ENCODE results near the gene EPN1. TPM values are rescaled to one million over a fixed set of nuclear protein-coding genes. Genes with fewer than 3 reads are reported as not detected.
"Not testable (repeated sequence)": the region's sequence is repeated elsewhere in the genome, so short reads cannot be mapped to it uniquely, and the experiment has no call there.

Gene EPN1
- total RNA-seq, 1 donor from 2014 or later, result 65.2 TPM

DNA sequence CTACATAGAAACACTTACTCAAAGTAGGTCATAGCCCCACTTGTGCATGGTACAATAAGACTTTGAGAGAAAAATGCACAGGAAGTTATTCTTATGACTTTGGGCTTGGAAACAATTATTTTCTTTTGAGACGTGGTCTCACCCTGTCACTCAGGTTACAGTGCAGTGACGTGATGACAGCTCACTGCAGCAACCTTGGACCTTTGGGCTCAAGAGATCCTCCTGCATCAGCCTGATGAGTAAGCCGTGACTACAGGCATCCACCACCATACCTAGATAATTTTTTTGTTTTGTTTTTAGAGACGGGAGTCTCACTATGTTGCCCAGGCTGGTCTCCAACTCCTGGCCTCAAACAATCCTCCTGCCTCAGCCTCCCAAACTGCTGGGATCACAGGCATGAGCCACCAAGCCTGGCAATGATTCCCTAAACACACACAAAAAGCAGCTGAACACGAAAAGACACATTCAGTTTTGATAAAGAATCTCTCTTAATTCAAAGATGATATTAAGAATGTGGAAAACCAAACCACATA is 45.3 kb downstream of the EPN1 start:
- CTCF ChIA-PET, result no interaction called here
- Mint-ChIP-seq H3K4me1 (no peaks in the 10 kb centered on the region), H3K27me3 (peaks cover 34% of the 10 kb centered on the region), H3K27ac (no peak overlapping the region), H3K36me3 (ENCODE audit: low read depth) (no peaks in the 10 kb centered on the region), H3K9me3 (peaks cover 18% of the 10 kb centered on the region), H3K4me3 (no peak overlapping the region)
- intact Hi-C loops (cut with micrococcal nuclease), result no loop called here
- DNase-seq (no peak), ATAC-seq (ENCODE audit: low read depth) (no peak)
- TF ChIP-seq, protein P1, sequence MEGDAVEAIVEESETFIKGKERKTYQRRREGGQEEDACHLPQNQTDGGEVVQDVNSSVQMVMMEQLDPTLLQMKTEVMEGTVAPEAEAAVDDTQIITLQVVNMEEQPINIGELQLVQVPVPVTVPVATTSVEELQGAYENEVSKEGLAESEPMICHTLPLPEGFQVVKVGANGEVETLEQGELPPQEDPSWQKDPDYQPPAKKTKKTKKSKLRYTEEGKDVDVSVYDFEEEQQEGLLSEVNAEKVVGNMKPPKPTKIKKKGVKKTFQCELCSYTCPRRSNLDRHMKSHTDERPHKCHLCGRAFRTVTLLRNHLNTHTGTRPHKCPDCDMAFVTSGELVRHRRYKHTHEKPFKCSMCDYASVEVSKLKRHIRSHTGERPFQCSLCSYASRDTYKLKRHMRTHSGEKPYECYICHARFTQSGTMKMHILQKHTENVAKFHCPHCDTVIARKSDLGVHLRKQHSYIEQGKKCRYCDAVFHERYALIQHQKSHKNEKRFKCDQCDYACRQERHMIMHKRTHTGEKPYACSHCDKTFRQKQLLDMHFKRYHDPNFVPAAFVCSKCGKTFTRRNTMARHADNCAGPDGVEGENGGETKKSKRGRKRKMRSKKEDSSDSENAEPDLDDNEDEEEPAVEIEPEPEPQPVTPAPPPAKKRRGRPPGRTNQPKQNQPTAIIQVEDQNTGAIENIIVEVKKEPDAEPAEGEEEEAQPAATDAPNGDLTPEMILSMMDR (IDR thresholded peaks at IDR 0.05), result no peak
- POLR2A ChIA-PET, result no interaction called here

DNA sequence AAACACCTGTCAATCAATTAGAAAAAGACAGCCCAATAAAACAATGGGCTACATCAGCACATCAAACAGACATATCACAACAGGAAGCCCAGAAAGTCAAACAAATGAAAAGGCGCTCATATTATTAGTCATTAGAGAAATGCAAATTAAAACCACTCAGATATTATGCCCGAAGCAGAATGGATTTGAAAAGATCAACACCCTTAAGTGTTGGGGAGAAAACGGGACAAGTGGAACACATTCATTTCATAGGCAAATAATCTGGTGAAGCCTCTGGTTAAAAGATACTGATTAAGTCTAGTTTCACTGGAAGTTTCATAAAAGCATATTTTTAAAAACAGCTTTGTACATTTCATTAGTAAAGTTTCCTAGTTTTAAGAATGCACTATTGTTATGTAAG is 45.8 kb downstream of the EPN1 start:
- no peak overlapping the region for H3K27ac Mint-ChIP-seq
- peaks cover 18% of the 10 kb centered on the region for H3K9me3 Mint-ChIP-seq
- ATAC-seq (ENCODE audit: low read depth) (no peak), DNase-seq (no peak)
- H3K4me3 Mint-ChIP-seq, result no peak overlapping the region
- H3K4me1 Mint-ChIP-seq, result no peaks in the 10 kb centered on the region
- no peaks in the 10 kb centered on the region for H3K36me3 Mint-ChIP-seq (ENCODE audit: low read depth)
- peaks cover 36% of the 10 kb centered on the region for H3K27me3 Mint-ChIP-seq
- ChIA-PET CTCF (no interaction called here), POLR2A (no interaction called here)
- TF ChIP-seq, protein P1 (IDR thresholded peaks at IDR 0.05), result no peak
- intact Hi-C loops (cut with micrococcal nuclease), result no loop called here

DNA sequence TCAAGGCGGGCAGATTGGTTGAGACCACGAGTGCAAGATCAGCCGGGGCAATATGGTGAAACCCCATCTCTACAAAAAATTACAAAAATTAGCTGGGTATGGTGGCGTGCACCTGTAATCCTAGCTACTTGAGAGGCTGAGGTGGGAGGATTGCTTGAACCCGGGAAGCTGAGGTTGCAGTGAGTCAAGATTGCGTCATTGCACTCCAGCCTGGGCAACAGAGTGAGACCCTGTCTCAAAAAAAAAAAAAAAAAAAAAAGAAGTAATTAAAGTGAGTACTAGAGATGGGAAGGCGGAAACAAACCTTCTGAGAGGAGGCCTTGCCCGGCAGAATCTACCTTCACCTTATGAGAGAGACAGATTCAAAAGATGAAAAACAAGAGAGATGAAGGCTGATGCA is 48.5 kb downstream of the EPN1 start:
- Mint-ChIP-seq H3K9me3 (peaks cover 18% of the 10 kb centered on the region), H3K36me3 (ENCODE audit: low read depth) (no peaks in the 10 kb centered on the region), H3K27me3 (peaks cover 28% of the 10 kb centered on the region), H3K27ac (no peak overlapping the region), H3K4me1 (no peaks in the 10 kb centered on the region), H3K4me3 (no peak overlapping the region)
- POLR2A ChIA-PET, result no interaction called here
- TF ChIP-seq, protein P1 (IDR thresholded peaks at IDR 0.05), result no peak
- ATAC-seq (ENCODE audit: low read depth) (no peak), DNase-seq (no peak)
- CTCF ChIA-PET, result no interaction called here
- intact Hi-C loops (cut with micrococcal nuclease), result no loop called here

DNA sequence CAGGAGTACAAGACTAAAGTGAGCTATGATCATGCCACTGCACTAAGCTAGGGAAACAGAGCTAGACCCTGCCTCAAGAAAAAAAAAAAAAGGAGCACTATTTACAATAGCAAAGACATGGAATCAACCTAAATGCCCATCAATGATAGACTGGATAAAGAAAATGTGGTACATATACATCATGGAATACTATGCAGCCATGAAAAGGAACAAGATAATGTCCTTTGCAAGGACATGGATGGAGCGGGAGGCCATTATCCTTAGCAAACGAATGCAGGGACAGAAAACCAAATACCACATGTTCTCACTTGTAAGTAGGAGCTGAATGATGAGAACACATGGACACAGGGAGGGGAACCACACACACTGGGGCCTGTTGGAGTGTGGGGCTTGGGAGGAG is 55.4 kb downstream of the EPN1 start:
- H3K9me3 Mint-ChIP-seq; H3K27me3 Mint-ChIP-seq; H3K4me3 Mint-ChIP-seq; POLR2A ChIA-PET; DNase-seq; H3K27ac Mint-ChIP-seq; CTCF ChIA-PET; ATAC-seq (ENCODE audit: low read depth); intact Hi-C loops (cut with micrococcal nuclease); H3K4me1 Mint-ChIP-seq; H3K36me3 Mint-ChIP-seq (ENCODE audit: low read depth): not testable (repeated sequence)

DNA sequence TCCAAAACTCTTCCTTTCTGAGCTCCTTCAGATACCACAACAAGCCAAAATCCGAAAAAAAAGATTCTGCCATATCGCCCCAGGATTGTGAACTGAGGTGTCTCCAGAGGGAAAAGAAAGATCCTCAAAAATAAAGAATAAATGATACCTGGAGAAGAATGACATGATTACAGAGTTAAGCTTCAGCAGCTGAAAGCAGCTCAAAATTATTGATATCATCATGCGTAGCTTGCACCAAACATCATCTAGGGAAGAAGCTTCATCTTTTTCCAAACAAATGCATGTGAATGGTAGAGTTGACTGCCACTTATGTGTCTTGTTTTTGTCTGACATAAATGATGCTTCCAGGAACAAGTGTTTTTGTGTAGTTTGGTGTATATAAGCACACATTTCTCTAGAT is 63.3 kb downstream of the EPN1 start, which contains the start of gene NLRP9:
Gene NLRP9, minus strand, starts transcription at position 101 of the 400 bp plus-strand sequence. Its CDS starts 28 bp downstream, at position 73.
- Mint-ChIP-seq H3K36me3 (ENCODE audit: low read depth) (no peaks in the 10 kb centered on the region), H3K27me3 (peaks cover 2% of the 10 kb centered on the region), H3K4me3 (no peak within 1 kb of the TSS), H3K27ac (no peak within 1 kb of the TSS), H3K4me1 (no peaks in the 10 kb centered on the region), H3K9me3 (no peaks in the 10 kb centered on the region)
- ChIA-PET POLR2A (no interaction called here), CTCF (no interaction called here)
- TF ChIP-seq, protein P1 (IDR thresholded peaks at IDR 0.05), result no peak
- intact Hi-C loops (cut with micrococcal nuclease), result no loop called here
- no peak for DNase-seq
- no peak for ATAC-seq (ENCODE audit: low read depth)

DNA sequence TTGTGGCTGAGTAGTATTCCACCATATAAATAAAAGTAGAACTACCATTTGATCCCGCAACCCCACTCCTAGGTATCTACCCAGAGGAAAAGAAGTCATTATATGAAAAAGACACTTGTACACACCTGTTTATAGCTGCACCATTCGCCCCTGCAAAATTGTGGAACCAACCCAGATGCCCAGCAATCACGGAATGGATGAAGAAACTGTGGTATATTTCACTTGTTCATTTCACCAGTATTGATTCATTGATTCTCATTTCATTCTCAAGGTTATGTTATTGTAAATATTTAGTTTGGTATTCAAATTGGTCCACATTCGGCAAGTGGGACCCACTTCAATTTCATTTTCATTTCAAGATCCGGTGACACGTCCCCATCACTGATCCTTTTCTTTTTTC is 75.7 kb downstream of the EPN1 start:
- Mint-ChIP-seq H3K4me3 (no peak overlapping the region), H3K27me3 (peaks cover 5% of the 10 kb centered on the region), H3K9me3 (no peaks in the 10 kb centered on the region), H3K27ac (no peak overlapping the region), H3K4me1 (no peaks in the 10 kb centered on the region), H3K36me3 (ENCODE audit: low read depth) (no peaks in the 10 kb centered on the region)
- intact Hi-C loops (cut with micrococcal nuclease), result no loop called here
- ATAC-seq (ENCODE audit: low read depth) (no peak), DNase-seq (no peak)
- ChIA-PET POLR2A (no interaction called here), CTCF (no interaction called here)
- TF ChIP-seq, protein P1 (IDR thresholded peaks at IDR 0.05), result no peak

Measured in activated B cell treated with CpG ODN at 0.5 μM for 24 hours (primary cell).